Smooth muscle cell (in vitro differentiated cells): ENCODE data around the gene TMEM150B. TPM values are rescaled to one million over a fixed set of nuclear protein-coding genes. Genes with fewer than 3 reads are reported as not detected.

Experiments
- DNase-seq: peaks from one replicate; lab custom pipeline; 2025; ENCODE audit not compliant: unreplicated experiment; lab: John Stamatoyannopoulos, UW
- H2AFZ ChIP-seq: fragments of 200-600 bp; sonication (generic); 2 replicates; pipeline ENCODE4 v1.6.0; 2016; ENCODE audit warnings: antibody characterized with exemption, low read depth, mild to moderate bottlenecking
- H3F3A ChIP-seq: fragments of 200-600 bp; sonication (generic); 2 replicates; pipeline ENCODE4 v1.6.0; 2017; ENCODE audit warnings: antibody characterized with exemption, low read depth
- H3K27ac ChIP-seq: fragments of 200-600 bp; sonication (generic); 2 replicates; pipeline ENCODE4 v1.5.1; 2016; ENCODE audit warnings: low read depth, mild to moderate bottlenecking
- H3K27me3 ChIP-seq: fragments of 200-600 bp; sonication (generic); 2 replicates; pipeline ENCODE4 v1.6.1; 2016; ENCODE audit warnings: low read depth, mild to moderate bottlenecking
- H3K36me3 ChIP-seq: fragments of 200-600 bp; sonication (generic); 2 replicates; pipeline ENCODE4 v1.5.1; 2016; ENCODE audit warnings: low read depth
- H3K4me1 ChIP-seq: fragments of 200-600 bp; sonication (generic); 2 replicates; pipeline ENCODE4 v1.5.1; 2016; ENCODE audit warnings: low read depth
- H3K4me2 ChIP-seq: fragments of 200-600 bp; sonication (generic); 2 replicates; pipeline ENCODE4 v1.6.0; 2016; ENCODE audit warnings: mild to moderate bottlenecking
- H3K4me3 ChIP-seq: fragments of 200-600 bp; sonication (generic); 2 replicates; pipeline ENCODE4 v1.5.1; 2016; ENCODE audit warnings: mild to moderate bottlenecking
- H3K79me2 ChIP-seq: fragments of 200-600 bp; sonication (generic); 2 replicates; pipeline ENCODE4 v1.6.0; 2016; ENCODE audit warnings: low read depth, mild to moderate bottlenecking
- H3K9ac ChIP-seq: fragments of 200-600 bp; sonication (generic); 2 replicates; pipeline ENCODE4 v1.6.0; 2016; ENCODE audit warnings: low read depth
- H3K9me3 ChIP-seq: fragments of 200-600 bp; sonication (generic); replicated peaks from 2 replicates; pipeline ENCODE4 v1.5.1; 2016; ENCODE audit warnings: low read depth
- H4K20me1 ChIP-seq: fragments of 200-600 bp; sonication (generic); 2 replicates; pipeline ENCODE4 v1.6.0; 2016; ENCODE audit warnings: low read depth
- CTCF ChIP-seq: fragments of 200-600 bp; sonication (generic); IDR thresholded peaks from 2 replicates; pipeline ENCODE4 v1.5.1; 2017; ENCODE audit warnings: borderline replicate concordance, mild to moderate bottlenecking, antibody characterized with exemption; ENCODE audit not compliant: insufficient read depth, poor library complexity, severe bottlenecking
- WGBS: methylation state at CpG from one replicate; pipeline ENCODE4 v1.1.7; 2016; ENCODE audit warnings: low lambda C conversion rate; 5-methylcytosine and 5-hydroxymethylcytosine counted together
- polyA plus RNA-seq: library from polyadenylated mRNA; unstranded; fragments of >200 nt; fragmentation: Nextera tagmentation; extraction: Ambion mirVana; gene quantifications from 2 replicates; pipeline ENCODE4 v1.2.1, GENCODE V29; 2016
- total RNA-seq: library from RNA; depleted of rRNA; stranded (reverse); fragments of >200 nt; gene quantifications from 2 replicates; pipeline ENCODE4 v1.2.3, GENCODE V29; 2014

The TMEM150B gene
- total and polyA plus RNA-seq, 2 experiments from 2014 or later, result not detected

- no peak for DNase-seq
These were observed 479 bp downstream of the TMEM150B start for GRCh38 chr19:55324662-55325061.

GRCh38 chr19:55322204-55322885, 2.8 kb downstream of the TMEM150B start:
- H3K4me3 ChIP-seq, result no peak overlapping the region
- TF ChIP-seq CTCF, result no peak
- WGBS, result 87% methylated on average over 10 of the region's 12 CpGs
- DNase-seq, result no peak
- no peaks in the 10 kb centered on the region for H3K9me3 ChIP-seq
- no peaks in the 10 kb centered on the region for H4K20me1 ChIP-seq
- H3F3A ChIP-seq, result no peaks in the 10 kb centered on the region
- H2AFZ ChIP-seq, result no peak overlapping the region
- H3K36me3 ChIP-seq, result no peaks in the 10 kb centered on the region
- H3K4me1 ChIP-seq, result no peaks in the 10 kb centered on the region
- no peak overlapping the region for H3K9ac ChIP-seq
- no peak overlapping the region for H3K27ac ChIP-seq
- no peaks in the 10 kb centered on the region for H3K79me2 ChIP-seq
- H3K4me2 ChIP-seq, result no peak overlapping the region
- H3K27me3 ChIP-seq, result no peaks in the 10 kb centered on the region

More at GRCh38 chr19:55324662-55325061, 479 bp downstream of the TMEM150B start:
- Histone ChIP-seq H3K79me2 (no peaks in the 10 kb centered on the region), H3K9me3 (no peaks in the 10 kb centered on the region), H2AFZ (no peak overlapping the region), H3K4me1 (no peaks in the 10 kb centered on the region), H4K20me1 (no peaks in the 10 kb centered on the region), H3K27me3 (no peaks in the 10 kb centered on the region), H3K4me2 (no peak overlapping the region), H3K4me3 (no peak overlapping the region), H3K27ac (no peak overlapping the region), H3F3A (no peaks in the 10 kb centered on the region), H3K9ac (no peak overlapping the region), H3K36me3 (no peaks in the 10 kb centered on the region)
- 85% methylated on average over 6 of the region's 6 CpGs for WGBS
- no peak for TF ChIP-seq CTCF

GRCh38 chr19:55321466-55322137, 3.5 kb downstream of the TMEM150B start:
- DNase-seq, result no peak

More at GRCh38 chr19:55321466-55322137, 3.5 kb downstream of the TMEM150B start:
- Histone ChIP-seq H3K27me3 (no peaks in the 10 kb centered on the region), H3K4me2 (no peak overlapping the region), H3K4me1 (no peaks in the 10 kb centered on the region), H3K9ac (no peak overlapping the region), H4K20me1 (no peaks in the 10 kb centered on the region), H3F3A (no peaks in the 10 kb centered on the region), H3K9me3 (no peaks in the 10 kb centered on the region), H3K4me3 (no peak overlapping the region), H3K36me3 (no peaks in the 10 kb centered on the region), H3K79me2 (no peaks in the 10 kb centered on the region), H3K27ac (no peak overlapping the region), H2AFZ (no peak overlapping the region)
- 86% methylated on average over 9 of the region's 9 CpGs for WGBS
- TF ChIP-seq CTCF, result no peak
